Gastroesophageal sphincter (tissue), 4 donors: ENCODE measurements around the gene TNS1. TPM values are rescaled to one million over a fixed set of nuclear protein-coding genes. Genes with fewer than 3 reads are reported as not detected.

Experiments
- ATAC-seq: fragments of 150-250 bp; one replicate; pipeline ENCODE4 v1.9.1; 2016; ENCODE audit warnings: mild to moderate bottlenecking, moderate library complexity
- H3K27ac ChIP-seq, 4 donors: fragments of 200-600 bp; sonication (generic) in 3 of 4; 1 replicate in 3 of 4; 2 replicates in 1 of 4; pipeline ENCODE4 v1.5.1; 2016 to 2019
- H3K27me3 ChIP-seq: fragments of 200-600 bp; sonication (generic); one replicate; pipeline ENCODE4 v1.5.1; 2019
- H3K36me3 ChIP-seq, 2 donors: fragments of 200-600 bp; sonication (generic); one replicate each; pipeline ENCODE4 v1.5.1; 2019; ENCODE audit warnings: control low read depth in 1 of 2
- H3K4me1 ChIP-seq, 3 donors: fragments of 200-600 bp; sonication (generic); 1 replicate in 2 of 3; 2 replicates in 1 of 3; pipeline ENCODE4 v1.5.1; 2016 to 2019; ENCODE audit warnings: control low read depth in 2 of 3
- H3K4me3 ChIP-seq, 2 donors: fragments of 200-600 bp; sonication (generic); one replicate each; pipeline ENCODE4 v1.5.1; 2019; ENCODE audit warnings: mild to moderate bottlenecking in 1 of 2, moderate library complexity in 1 of 2
- H3K9me3 ChIP-seq, 3 donors: fragments of 200-600 bp; sonication (generic); one replicate each; pipeline ENCODE4 v1.5.1; 2017 to 2019; ENCODE audit warnings: control low read depth in 2 of 3
- EP300 ChIP-seq: sonication (generic); formaldehyde crosslinking; IDR thresholded peaks from one replicate; pipeline ENCODE4 v1.6.1; 2017; ENCODE audit warnings: antibody characterized with exemption, mild to moderate bottlenecking
- POLR2A ChIP-seq, 2 donors: fragments of 450-650 bp; IDR thresholded peaks; one replicate each; pipeline ENCODE4 v1.6.1; 2017; ENCODE audit warnings: antibody characterized with exemption in 2 of 2, mild to moderate bottlenecking in 2 of 2, moderate library complexity in 1 of 2
- POLR2AphosphoS5 ChIP-seq: sonication (generic); formaldehyde crosslinking; IDR thresholded peaks from one replicate; pipeline ENCODE4 v1.6.1; 2017; ENCODE audit warnings: antibody characterized with exemption
- WGBS, 2 donors: methylation state at CpG; one replicate each; pipeline ENCODE4 v1.1.5; 2018; ENCODE audit warnings: low coverage in 1 of 2; 5-methylcytosine and 5-hydroxymethylcytosine counted together
- total RNA-seq, 4 donors: library from RNA; depleted of rRNA; stranded (reverse); fragments of >200 nt; gene quantifications; one replicate each; pipeline ENCODE4 v1.1.0, GENCODE V29; 2016
- TF ChIP-seq, protein P1 (sequence below), 4 experiments: fragments of 200-600 bp in 2 of 4; fragments of 450-650 bp in 2 of 4; sonication (generic) in 1 of 4; IDR thresholded peaks; one replicate each; pipeline ENCODE4 v1.5.1; 2017 to 2019; ENCODE audit warnings: antibody characterized with exemption in 4 of 4, mild to moderate bottlenecking in 2 of 4, moderate library complexity in 2 of 4

The TNS1 gene
- total RNA-seq, 4 donors from 2014 or later = 825 to 2,193 (median 1,462) TPM

DNA sequence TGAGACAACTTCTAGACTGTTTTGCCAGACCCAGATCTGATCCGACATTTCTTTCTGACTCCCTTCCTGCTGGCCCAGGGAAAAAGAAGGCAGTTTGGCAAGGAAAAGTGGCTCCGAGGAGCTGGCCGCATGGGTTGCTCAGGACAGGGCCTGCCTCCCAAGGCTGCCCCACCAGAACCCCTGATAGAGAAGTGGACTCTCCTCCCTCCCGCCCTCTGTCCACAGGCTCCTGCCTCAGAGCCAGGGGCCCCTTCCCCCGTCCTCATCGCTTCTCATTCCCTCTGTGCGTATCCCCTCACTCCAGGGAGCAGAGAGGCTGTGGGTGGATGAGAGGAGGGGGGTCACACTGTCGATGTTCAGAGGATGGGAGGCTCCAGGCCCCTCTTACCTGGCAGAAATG lies 110.2 kb downstream of the TNS1 start:
- Histone ChIP-seq H3K9me3 (no peaks in the 10 kb centered on the region), H3K4me3 (no peak overlapping the region), H3K4me1 (peaks cover under 1 to 98% (median 12%) of the 10 kb centered on the region in 3 donors), H3K27ac (peak overlapping the region; percentile 10 to 97 (median 97)), H3K36me3 (peaks cover 0 to 100% of the 10 kb centered on the region in 2 donors), H3K27me3 (no peaks in the 10 kb centered on the region)
- TF ChIP-seq POLR2AphosphoS5 (no peak), EP300 (no peak), POLR2A (IDR thresholded peaks at IDR 0.05) (no peak)
- TF ChIP-seq, protein P1, sequence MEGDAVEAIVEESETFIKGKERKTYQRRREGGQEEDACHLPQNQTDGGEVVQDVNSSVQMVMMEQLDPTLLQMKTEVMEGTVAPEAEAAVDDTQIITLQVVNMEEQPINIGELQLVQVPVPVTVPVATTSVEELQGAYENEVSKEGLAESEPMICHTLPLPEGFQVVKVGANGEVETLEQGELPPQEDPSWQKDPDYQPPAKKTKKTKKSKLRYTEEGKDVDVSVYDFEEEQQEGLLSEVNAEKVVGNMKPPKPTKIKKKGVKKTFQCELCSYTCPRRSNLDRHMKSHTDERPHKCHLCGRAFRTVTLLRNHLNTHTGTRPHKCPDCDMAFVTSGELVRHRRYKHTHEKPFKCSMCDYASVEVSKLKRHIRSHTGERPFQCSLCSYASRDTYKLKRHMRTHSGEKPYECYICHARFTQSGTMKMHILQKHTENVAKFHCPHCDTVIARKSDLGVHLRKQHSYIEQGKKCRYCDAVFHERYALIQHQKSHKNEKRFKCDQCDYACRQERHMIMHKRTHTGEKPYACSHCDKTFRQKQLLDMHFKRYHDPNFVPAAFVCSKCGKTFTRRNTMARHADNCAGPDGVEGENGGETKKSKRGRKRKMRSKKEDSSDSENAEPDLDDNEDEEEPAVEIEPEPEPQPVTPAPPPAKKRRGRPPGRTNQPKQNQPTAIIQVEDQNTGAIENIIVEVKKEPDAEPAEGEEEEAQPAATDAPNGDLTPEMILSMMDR (IDR thresholded peaks at IDR 0.05) = no peak
- WGBS, 2 donors = 90% methylated on average over 2 of the region's 8 CpGs; no CpG with 5 or more reads in 1 of the 2 donors
- no peak for ATAC-seq

DNA sequence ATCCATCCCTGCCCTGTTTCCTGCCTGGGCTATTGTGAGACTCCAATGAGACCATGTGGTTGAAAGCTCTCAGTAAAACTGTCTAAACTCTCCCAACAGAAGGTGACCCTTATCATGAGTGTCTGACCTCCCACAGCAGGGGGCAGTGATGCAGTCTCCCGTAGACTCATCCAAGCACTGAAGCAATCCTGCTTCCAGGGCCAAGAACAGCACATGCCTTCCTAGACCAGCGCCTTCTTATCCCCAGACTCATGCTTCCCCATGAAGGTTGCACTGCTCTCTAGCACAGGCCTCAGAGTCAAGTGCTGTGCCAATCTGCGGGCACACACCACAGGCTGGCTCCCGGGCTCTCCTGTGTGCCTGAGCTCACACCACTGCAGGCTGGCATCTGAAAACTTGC lies 112.3 kb downstream of the TNS1 start:
- Histone ChIP-seq H3K36me3 (peaks cover 2 to 100% of the 10 kb centered on the region in 2 donors), H3K4me1 (peaks cover 0 to 100% (median 13%) of the 10 kb centered on the region in 3 donors), H3K4me3 (no peak overlapping the region), H3K27ac (peak overlapping the region; percentile 36 to 97 (median 97)), H3K27me3 (no peaks in the 10 kb centered on the region), H3K9me3 (no peaks in the 10 kb centered on the region)
- WGBS, 2 donors = 26% methylated on average over 2 of the region's 4 CpGs; no CpG with 5 or more reads in 1 of the 2 donors
- peak; percentile 76 for ATAC-seq
- TF ChIP-seq, protein P1 (IDR thresholded peaks at IDR 0.05) = peak in 3 of 4 experiments; percentile 45 to 51 (median 46)
- TF ChIP-seq POLR2AphosphoS5 (peak; percentile 63), POLR2A (IDR thresholded peaks at IDR 0.05) (no peak)

DNA sequence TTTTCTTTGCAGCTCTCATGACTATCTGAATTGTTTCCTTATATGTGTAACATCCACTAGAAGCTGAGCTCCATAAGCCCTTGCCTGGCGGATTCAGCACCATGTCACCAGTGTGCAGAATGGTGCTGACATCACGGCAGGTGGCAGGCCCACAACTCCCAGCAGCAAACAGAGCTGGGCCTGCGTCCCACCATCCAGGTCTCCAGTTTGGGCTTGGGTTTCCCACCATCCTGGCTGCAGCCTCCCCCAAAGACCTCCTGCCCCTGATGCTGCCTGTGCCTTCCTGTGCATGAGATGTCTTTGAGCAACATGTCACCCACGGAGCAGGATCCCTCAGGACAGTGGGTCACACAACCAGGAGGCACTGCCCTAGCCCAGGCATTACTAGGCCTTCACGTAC lies 113.1 kb downstream of the TNS1 start:
- ATAC-seq = no peak
- Histone ChIP-seq H3K27me3 (no peaks in the 10 kb centered on the region), H3K9me3 (no peaks in the 10 kb centered on the region), H3K27ac (peak overlapping the region; percentile 36 to 97 (median 97)), H3K36me3 (peaks cover 10 to 100% of the 10 kb centered on the region in 2 donors), H3K4me3 (no peak overlapping the region), H3K4me1 (peaks cover 0 to 100% (median 13%) of the 10 kb centered on the region in 3 donors)
- TF ChIP-seq, protein P1 (IDR thresholded peaks at IDR 0.05) = no peak
- TF ChIP-seq EP300 (no peak), POLR2A (IDR thresholded peaks at IDR 0.05) (no peak), POLR2AphosphoS5 (no peak)
- 0 to 79% methylated on average over 1 to 4 of the region's 5 CpGs for WGBS, 2 donors

DNA sequence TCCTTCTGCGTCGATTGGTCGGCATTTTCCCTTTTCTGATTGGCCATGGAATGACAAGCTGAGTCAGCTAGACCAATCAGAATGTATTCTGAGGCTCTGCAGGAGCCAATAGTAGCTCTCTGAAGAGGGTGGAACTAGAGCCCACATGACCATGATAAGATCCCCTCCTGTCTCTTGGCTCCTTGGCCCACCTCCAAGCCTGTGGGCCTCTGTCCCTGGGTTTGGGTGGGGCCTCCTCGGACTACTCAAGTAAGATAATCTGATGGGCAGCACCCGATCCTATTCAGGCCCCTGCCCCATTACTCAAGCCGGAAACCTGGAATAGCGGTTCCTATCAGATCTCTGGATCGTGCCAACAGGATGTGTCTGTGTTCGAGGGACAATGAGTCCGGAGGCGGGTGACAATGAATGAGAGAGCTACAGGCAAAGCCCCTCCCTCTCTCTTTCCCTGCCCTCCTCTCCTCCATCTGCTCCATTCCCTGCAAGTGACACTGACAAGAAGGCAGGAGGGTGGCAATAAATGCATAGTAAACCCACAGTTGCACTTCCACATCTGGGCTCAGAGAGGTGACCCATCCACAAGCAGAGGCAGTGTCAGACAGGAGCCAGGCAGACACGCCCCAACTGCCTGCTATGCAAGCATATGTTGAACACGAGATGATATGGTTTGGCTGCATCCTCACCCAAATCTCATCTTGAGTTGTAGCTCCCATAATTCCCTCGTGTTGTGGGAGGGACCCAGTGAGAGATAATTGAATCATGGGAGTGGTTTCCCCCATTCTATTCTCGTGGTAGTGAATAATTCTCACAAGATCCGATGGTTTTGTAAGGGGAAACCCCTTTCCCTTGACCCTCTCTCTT lies 114.7 kb downstream of the TNS1 start:
- 26 to 43% methylated on average over 7 to 9 of the region's 16 CpGs for WGBS, 2 donors
- H3K4me3 ChIP-seq = no peak overlapping the region
- no peaks in the 10 kb centered on the region for H3K27me3 ChIP-seq
- peaks cover 10 to 100% of the 10 kb centered on the region in 2 donors for H3K36me3 ChIP-seq
- peaks cover 0 to 100% (median 13%) of the 10 kb centered on the region in 3 donors for H3K4me1 ChIP-seq
- H3K9me3 ChIP-seq = no peaks in the 10 kb centered on the region
- ATAC-seq = peak; percentile 41
- H3K27ac ChIP-seq = peak overlapping the region; percentile 41 to 97 (median 97)
- TF ChIP-seq POLR2AphosphoS5 (peak; percentile 21), POLR2A (IDR thresholded peaks at IDR 0.05) (no peak)

DNA sequence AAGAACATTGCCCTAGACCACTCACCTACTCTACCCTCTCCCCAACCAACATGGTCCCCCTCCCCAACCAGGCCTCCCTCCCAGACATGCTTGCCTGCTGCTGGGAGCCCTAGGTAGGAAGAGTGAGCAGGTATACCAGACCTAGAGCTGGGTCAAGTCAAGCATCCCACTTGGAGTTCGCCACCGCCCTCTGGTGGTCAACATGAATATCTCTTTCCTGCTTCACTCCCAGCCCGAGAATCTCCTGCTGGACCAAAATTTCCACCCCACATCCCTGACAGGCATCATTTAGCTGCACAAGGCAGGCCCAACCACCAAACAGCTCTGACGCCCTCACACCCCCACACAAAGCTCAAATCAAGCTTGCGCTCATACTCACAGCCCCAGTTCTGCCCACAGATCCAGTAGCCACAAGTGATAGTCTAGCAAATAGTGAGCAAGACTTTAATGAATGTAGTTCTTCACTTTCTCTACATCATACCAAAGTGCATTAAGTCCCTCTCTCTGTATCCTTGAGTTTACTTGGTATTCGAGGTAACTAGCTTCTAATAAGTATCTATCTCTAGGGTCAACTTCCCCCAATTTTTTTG lies 116.0 kb downstream of the TNS1 start:
- H3K27me3 ChIP-seq = no peaks in the 10 kb centered on the region
- no peak overlapping the region for H3K4me3 ChIP-seq
- peak overlapping the region in 3 of 4 donors; percentile 97 for H3K27ac ChIP-seq
- peak; percentile 24 for ATAC-seq
- H3K4me1 ChIP-seq = peaks cover 0 to 99% (median 13%) of the 10 kb centered on the region in 3 donors
- no peaks in the 10 kb centered on the region for H3K9me3 ChIP-seq
- 8 to 33% methylated on average over 4 to 5 of the region's 6 CpGs for WGBS, 2 donors
- peaks cover 10 to 100% of the 10 kb centered on the region in 2 donors for H3K36me3 ChIP-seq
- no peak for TF ChIP-seq POLR2AphosphoS5
- TF ChIP-seq EP300 = no peak
- no peak for TF ChIP-seq POLR2A (IDR thresholded peaks at IDR 0.05)
- TF ChIP-seq, protein P1 (IDR thresholded peaks at IDR 0.05) = peak in 3 of 4 experiments; percentile 84 to 89 (median 84)
